Stimulated activated naive B cell treated with anti-CD40 and anti-IgM and Interleukin-4, amounts not matched to agents 10 μg/mL and 1 μg/mL and 100 μg/mL, for 72 hours (primary cell): ENCODE results near the gene PIF1.

Experiments used
- ATAC-seq, 2 donors: fragments of 150-1000 bp; cut with Tn5 transposase; replicated peaks; 2 replicates each; pipeline ENCODE4 v1.10.0; 2021; ENCODE audit warnings: moderate library complexity in 1 of 2
- DNase-seq: peaks from one replicate; pipeline ENCODE4 v3.0.0; 2021
- H3K27ac Mint-ChIP-seq: one replicate; pipeline ENCODE4 v1.8.0; 2022; ENCODE audit warnings: mild to moderate bottlenecking, mixed read lengths
- H3K27me3 Mint-ChIP-seq, 2 donors: one replicate each; pipeline ENCODE4 v1.8.0; 2022; ENCODE audit warnings: mixed read lengths in 2 of 2
- H3K36me3 Mint-ChIP-seq, 2 donors: one replicate each; pipeline ENCODE4 v1.8.0; 2022; ENCODE audit warnings: mixed read lengths in 2 of 2, mild to moderate bottlenecking in 1 of 2
- H3K4me1 Mint-ChIP-seq, 2 donors: one replicate each; pipeline ENCODE4 v1.8.0; 2022; ENCODE audit warnings: mixed read lengths in 2 of 2, mild to moderate bottlenecking in 1 of 2
- H3K4me3 Mint-ChIP-seq, 2 donors: one replicate each; pipeline ENCODE4 v1.8.0; 2022; ENCODE audit warnings: mild to moderate bottlenecking in 2 of 2, mixed read lengths in 2 of 2, moderate library complexity in 1 of 2
- H3K9me3 Mint-ChIP-seq, 2 donors: one replicate each; pipeline ENCODE4 v1.8.0; 2022; ENCODE audit warnings: mixed read lengths in 2 of 2, mild to moderate bottlenecking in 1 of 2

Gene PIF1

DNA sequence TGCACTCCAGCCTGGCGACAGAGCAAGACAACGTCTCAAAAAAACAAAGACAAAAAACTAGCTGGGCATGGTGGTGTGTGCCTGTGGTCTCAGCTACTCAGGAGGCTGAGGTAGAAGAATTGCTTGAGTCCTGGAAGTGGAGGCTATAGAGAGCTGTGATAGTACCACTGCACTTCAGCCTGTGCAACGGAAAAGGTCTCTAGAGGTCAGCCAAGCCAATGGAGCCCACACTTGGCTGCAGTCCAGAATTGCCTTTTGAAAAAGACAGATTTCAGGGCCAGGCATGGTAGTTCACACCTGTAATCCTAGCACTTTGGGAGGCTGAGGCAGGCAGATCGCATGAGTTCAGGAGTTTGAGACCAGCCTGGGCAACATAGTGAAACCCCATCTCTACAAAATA is 41.7 kb downstream of the PIF1 start:
- Mint-ChIP-seq H3K27ac (no peak overlapping the region), H3K27me3 (peaks cover 4 to 13% of the 10 kb centered on the region in 2 donors), H3K36me3 (no peaks in the 10 kb centered on the region), H3K9me3 (no peaks in the 10 kb centered on the region), H3K4me3 (no peak overlapping the region), H3K4me1 (peaks cover 6 to 13% of the 10 kb centered on the region in 2 donors)
- ATAC-seq (no peak), DNase-seq (no peak)

DNA sequence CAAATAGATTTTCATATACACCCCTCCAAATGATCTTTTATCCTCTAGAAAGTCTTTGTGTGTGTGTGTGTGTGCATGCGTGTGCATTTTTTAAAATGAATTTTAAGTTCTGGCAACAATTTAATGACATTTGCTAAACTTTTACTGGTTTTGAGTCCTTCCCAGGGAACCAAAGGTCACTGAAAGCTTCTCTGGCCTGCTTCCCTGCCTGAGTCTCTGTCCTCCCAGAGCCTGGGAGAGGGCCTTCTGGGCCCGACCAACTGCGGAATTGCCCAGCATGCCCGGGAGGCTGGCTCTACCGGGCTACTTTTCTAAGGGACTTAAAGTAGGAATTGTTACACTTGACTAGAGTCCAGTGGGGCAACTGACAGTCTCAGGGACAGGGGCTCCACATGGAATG is 42.7 kb downstream of the PIF1 start:
- Mint-ChIP-seq H3K27me3 (peaks cover 4 to 13% of the 10 kb centered on the region in 2 donors), H3K4me1 (peaks cover 6 to 13% of the 10 kb centered on the region in 2 donors), H3K9me3 (no peaks in the 10 kb centered on the region), H3K4me3 (no peak overlapping the region), H3K36me3 (no peaks in the 10 kb centered on the region), H3K27ac (no peak overlapping the region)
- DNase-seq: no peak
- no peak for ATAC-seq

DNA sequence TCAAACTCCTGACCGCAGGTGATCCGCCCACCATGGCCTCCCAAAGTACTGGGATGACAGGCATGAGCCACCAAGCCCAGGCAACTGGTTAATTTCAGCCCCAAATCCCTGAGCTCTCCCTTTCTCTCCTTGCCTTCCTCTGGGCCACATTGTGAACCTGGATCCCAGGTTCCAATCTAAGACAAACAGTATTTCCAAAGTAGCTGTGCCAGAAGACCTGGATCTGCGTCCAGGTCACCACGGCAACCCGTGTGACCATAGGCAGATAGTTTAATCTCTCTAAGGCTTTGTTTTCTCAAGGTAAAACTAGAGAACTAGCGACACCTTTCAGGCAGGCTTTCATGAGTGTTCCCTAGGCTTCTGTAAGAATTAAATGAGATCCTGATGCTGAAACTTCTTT is 44.1 kb downstream of the PIF1 start:
- peaks cover 15 to 26% of the 10 kb centered on the region in 2 donors for H3K27me3 Mint-ChIP-seq
- DNase-seq: no peak
- H3K27ac Mint-ChIP-seq: no peak overlapping the region
- ATAC-seq: no peak
- H3K36me3 Mint-ChIP-seq: no peaks in the 10 kb centered on the region
- no peaks in the 10 kb centered on the region for H3K9me3 Mint-ChIP-seq
- H3K4me1 Mint-ChIP-seq: peaks cover 6 to 19% of the 10 kb centered on the region in 2 donors
- H3K4me3 Mint-ChIP-seq: no peak overlapping the region

DNA sequence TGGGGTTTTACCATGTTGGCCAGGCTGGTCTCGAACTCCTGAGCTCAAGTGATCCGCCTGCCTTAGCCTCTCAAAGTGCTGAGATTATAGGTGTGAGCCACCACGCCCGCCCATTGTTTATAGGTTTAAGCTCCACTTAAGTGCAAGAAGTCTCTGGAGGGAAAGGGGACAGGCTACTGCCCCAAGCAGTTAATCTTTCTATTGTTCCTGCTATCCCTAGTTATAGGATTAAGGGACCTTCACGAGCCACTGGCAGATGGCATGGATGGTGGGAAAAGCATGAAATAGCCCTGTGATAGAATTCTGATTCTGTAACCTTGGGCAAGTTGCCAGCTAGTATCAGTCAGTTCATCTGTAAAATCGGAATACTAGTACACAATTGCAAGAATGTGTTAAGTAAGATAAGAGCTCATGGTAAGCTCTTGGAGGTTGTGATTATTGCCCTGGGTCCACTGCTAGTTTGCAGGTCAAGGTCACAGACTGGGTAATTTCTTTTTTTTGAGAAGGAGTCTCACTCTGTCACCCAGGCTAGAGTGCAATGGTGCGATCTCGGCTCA is 44.8 kb downstream of the PIF1 start:
- Mint-ChIP-seq H3K36me3 (no peaks in the 10 kb centered on the region), H3K4me1 (peaks cover 6 to 19% of the 10 kb centered on the region in 2 donors), H3K9me3 (no peaks in the 10 kb centered on the region), H3K27ac (no peak overlapping the region), H3K4me3 (no peak overlapping the region), H3K27me3 (peaks cover 21 to 32% of the 10 kb centered on the region in 2 donors)
- no peak for ATAC-seq
- no peak for DNase-seq

DNA sequence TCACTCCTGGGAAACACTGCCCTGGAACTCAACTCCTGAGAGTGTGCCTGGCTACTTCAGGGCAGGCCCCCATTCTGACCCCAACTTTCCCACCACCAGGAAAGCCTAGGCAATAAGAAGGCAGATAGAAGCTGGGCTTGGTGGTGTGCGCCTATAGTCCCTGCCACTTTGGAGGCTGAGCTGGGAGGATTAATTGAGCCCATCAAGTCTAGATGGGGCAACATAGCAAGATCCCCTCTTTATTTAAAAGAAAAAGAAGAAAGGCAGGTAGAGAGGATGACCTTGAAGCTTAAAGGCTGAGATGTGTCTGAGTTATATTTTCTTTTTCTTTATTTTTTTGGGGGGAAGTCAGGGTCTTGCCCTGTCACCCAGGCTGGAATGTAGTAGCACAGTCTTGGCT is 45.8 kb downstream of the PIF1 start:
- H3K9me3 Mint-ChIP-seq: no peaks in the 10 kb centered on the region
- H3K27me3 Mint-ChIP-seq: peaks cover 22 to 35% of the 10 kb centered on the region in 2 donors
- ATAC-seq (no peak), DNase-seq (no peak)
- no peaks in the 10 kb centered on the region for H3K36me3 Mint-ChIP-seq
- H3K4me3 Mint-ChIP-seq: no peak overlapping the region
- H3K4me1 Mint-ChIP-seq: peaks cover 2 to 12% of the 10 kb centered on the region in 2 donors
- no peak overlapping the region for H3K27ac Mint-ChIP-seq

DNA sequence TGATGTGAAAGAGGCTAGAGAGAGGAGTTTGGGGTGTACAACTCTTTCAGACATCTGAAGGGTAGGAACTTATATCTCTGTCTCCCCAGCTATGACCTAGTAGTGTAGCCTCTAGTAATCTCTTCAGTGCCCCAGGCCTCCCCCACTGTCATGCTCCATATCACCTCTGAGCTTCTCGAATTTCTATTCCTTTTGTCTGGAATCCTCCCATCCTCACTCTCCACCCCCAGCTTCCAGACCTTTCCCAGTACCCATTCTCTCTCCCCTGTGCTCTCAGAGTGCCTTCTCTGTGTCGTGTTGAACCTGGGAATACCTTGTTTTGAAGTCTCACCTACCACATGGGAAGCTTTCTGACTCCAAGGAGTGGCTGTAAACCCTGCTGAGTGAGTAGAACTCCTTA is 46.4 kb downstream of the PIF1 start:
- Mint-ChIP-seq H3K4me3 (no peak overlapping the region), H3K9me3 (no peaks in the 10 kb centered on the region), H3K27me3 (peaks cover 26 to 41% of the 10 kb centered on the region in 2 donors), H3K27ac (no peak overlapping the region), H3K36me3 (no peaks in the 10 kb centered on the region), H3K4me1 (peaks cover 4 to 17% of the 10 kb centered on the region in 2 donors)
- ATAC-seq (no peak), DNase-seq (no peak)

DNA sequence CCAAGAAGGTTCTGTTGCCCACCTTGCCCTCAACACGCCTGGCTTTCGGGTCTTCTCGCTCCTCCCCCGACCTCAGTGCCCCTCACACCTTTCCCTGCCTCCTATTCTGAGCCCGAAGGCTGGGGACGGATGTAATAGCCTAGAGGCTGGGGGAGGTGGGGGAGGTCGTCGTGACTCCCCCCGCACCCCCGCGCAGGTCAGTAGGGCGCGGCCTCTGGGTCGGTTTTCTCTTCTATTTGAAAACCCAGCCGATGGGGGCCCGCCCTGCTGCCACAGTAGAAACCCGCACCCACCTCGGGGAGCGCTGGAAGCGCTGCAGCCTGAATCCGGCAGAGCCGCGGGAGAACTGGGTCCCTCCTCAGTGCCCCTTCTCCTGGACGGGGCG is 49.1 kb downstream of the PIF1 start:
- DNase-seq: no peak
- no peak for ATAC-seq
- peaks cover 3 to 11% of the 10 kb centered on the region in 2 donors for H3K4me1 Mint-ChIP-seq
- no peaks in the 10 kb centered on the region for H3K9me3 Mint-ChIP-seq
- H3K27ac Mint-ChIP-seq: peak overlapping the region; percentile 81
- peak overlapping the region in 1 of 2 donors; percentile 86 for H3K4me3 Mint-ChIP-seq
- H3K27me3 Mint-ChIP-seq: peaks cover 31 to 55% of the 10 kb centered on the region in 2 donors
- no peaks in the 10 kb centered on the region for H3K36me3 Mint-ChIP-seq

DNA sequence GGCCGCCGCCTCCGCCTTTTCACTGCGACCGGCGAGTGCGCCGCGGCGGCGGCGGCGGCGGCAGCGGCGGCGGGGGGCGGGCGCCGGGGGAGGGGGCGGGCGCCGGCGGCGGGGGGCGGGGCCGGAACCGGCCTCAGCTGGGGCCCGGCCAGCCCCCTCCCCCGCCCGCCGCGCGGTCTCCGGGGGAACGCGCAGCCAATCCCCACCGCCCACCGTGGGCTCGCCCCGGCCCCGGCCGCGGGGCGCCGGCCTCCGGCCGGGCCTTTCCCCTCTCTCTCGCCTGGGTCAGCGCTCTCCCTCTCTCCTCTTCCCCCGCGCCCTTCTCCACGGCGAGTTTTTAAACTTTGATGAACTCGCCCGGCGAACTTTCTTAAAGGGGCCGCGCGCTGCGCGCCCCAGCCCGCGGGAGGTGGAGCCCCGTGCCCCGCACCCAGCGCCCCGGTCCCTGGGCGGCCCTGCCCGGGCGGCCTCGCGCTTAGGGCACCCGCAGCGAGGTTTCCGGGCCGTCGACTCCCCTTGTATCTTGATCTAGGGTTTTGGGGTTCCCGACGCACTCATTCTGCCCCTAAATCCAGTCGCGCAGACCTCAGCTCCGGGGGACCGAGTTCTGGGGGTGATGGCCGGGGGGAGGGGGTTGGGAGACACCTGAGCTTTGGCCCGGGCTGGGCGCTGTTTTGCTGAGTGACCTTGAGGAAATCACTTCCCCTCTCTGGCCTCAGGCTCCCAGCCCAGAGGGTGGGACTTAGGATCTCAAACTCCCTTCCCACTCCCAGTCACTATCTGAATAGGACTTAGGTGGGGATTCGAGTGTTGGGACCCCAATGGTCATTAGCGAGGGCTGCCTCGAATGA is 49.7 kb downstream of the PIF1 start, which contains the start of gene RBPMS2:
RBPMS2 (minus strand) TSS at position 39 of the 851 bp plus-strand sequence. CDS start 270 bp downstream, outside the sequence.
- DNase-seq (no peak), ATAC-seq (peak; percentile 50 to 58)
- H3K27me3 Mint-ChIP-seq: peaks cover 28 to 53% of the 10 kb centered on the region in 2 donors
- peaks cover 3 to 11% of the 10 kb centered on the region in 2 donors for H3K4me1 Mint-ChIP-seq
- peak within 1 kb of the TSS; percentile 81 for H3K27ac Mint-ChIP-seq
- no peaks in the 10 kb centered on the region for H3K36me3 Mint-ChIP-seq
- peak within 1 kb of the TSS; percentile 85 to 86 for H3K4me3 Mint-ChIP-seq
- no peaks in the 10 kb centered on the region for H3K9me3 Mint-ChIP-seq

DNA sequence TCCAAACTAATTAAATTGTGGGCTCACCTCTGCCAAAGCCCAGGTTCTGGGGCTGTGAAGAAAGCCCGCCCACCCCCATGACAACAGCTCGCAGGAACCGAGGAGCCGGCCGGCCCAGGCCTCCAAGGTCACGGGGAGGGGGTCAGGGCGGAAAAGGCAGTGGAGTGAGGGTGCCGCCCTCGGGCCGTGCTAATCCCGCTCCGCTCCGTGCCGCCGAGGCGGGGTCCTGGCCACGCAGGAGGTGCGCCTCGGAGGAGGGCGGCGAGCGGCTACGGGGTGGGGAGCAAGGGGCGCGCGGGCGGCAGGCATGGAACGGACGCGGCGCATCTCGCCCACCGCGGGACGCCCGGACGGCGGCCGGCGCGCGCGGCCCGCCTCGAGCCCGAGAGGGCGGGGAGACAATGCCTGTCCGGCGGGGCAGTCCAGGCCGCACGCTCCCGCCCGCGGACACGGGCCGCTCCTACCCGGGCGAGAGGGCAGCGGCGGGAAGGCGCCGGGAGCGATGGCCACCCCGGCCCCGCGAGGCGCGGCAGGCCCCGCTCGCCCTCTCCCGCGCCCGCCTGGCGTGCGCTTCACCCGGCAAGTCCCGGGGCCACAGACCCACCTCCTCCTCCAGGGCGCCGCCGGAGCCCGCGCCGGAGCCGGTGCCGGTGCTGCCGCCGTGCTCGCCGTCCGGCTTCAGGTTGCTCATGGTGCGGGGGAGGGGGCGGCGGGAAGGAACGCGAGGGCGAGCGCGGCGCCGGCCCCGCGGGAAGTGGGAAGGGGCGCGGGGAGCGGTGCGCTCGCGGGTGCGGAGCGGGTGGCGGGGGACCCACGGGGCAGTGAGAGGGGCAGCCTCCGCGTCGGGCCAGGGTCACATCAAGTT is 50.6 kb downstream of the PIF1 start:
- peaks cover 28 to 53% of the 10 kb centered on the region in 2 donors for H3K27me3 Mint-ChIP-seq
- ATAC-seq (peak; percentile 41 to 56), DNase-seq (no peak)

DNA sequence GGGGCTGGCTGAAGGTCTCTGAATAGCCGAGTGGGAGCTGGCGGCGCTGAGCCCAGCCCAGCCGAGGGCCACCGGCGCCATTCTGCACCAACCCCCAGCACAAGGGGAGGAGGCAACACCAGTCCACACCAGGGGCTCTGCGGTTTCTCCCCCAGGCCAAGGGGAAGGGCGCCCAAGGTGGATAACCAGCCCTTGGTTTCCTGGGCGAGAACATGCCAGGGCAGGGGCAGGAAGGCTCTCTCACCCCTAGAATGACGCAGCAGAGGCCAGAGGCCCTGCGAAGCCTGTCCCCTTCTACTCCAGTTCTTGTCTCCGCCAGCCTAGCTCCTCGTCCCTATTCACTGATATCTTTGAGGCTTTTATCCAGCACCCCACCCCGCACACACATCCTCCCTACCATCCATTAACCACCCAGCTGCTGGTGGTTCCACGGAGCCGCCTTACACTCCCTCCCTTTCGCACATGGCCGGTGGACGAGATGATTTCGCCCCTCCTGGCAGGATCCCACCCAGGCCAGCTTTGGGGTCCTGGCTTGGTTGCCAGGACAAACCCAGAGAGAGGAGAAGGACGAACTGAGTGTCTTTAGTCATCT is 51.3 kb downstream of the PIF1 start:
- H3K27me3 Mint-ChIP-seq: peaks cover 28 to 47% of the 10 kb centered on the region in 2 donors
- ATAC-seq: no peak

More for the DNA sequence above, 50.6 kb downstream of the PIF1 start:
- Mint-ChIP-seq H3K4me1 (peaks cover 3 to 11% of the 10 kb centered on the region in 2 donors), H3K36me3 (no peaks in the 10 kb centered on the region), H3K27ac (no peak overlapping the region), H3K4me3 (peak overlapping the region; percentile 51 to 65), H3K9me3 (no peaks in the 10 kb centered on the region)

DNA sequence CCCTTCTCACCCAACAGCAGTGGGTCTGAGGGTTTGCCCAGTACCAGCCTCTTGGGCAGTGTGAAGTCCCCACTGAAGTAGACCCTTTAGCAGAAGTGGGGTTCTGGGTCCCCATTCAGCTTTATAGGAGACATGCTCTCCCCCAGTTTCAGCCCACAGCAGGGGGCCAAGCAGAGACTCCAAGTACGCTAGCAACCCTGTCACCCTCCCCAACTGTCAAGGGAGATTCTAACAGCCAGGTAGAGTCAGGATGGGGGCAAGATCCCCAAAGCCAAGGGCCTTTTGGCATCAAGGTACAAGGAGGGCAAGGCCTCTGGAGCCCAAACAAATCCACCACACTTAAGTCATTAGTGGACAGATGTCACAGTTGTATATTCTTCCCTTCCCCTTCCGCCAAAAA is 51.8 kb downstream of the PIF1 start:
- H3K27ac Mint-ChIP-seq: no peak overlapping the region

More for the DNA sequence above, 51.3 kb downstream of the PIF1 start:
- DNase-seq: no peak
- Mint-ChIP-seq H3K27ac (no peak overlapping the region), H3K4me3 (peak overlapping the region; percentile 51 to 61), H3K4me1 (peaks cover 3 to 11% of the 10 kb centered on the region in 2 donors), H3K36me3 (no peaks in the 10 kb centered on the region), H3K9me3 (no peaks in the 10 kb centered on the region)

DNA sequence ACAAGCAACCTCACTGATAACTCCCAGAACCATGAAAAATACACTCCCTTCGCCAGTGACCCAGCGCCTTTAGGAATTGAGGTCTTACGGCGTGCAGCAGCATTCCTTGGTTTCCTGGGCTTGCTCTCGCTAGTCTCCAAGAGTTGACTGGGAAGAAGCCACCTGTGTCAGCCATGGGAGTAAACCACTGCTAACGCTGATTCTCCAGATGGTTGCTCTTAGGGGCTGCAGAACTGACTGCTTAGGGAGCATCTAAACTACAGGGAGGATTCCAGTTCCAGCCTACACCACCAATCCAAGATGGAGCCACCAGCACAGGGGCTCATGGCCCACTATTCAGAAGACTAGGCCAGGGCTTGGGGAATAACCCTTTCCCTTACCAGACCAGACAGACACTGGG is 52.5 kb downstream of the PIF1 start:
- H3K4me1 Mint-ChIP-seq: peaks cover 4 to 15% of the 10 kb centered on the region in 2 donors
- H3K4me3 Mint-ChIP-seq: no peak overlapping the region
- no peak overlapping the region for H3K27ac Mint-ChIP-seq

More for the DNA sequence above, 51.8 kb downstream of the PIF1 start:
- Mint-ChIP-seq H3K4me1 (peaks cover 3 to 11% of the 10 kb centered on the region in 2 donors), H3K4me3 (peak overlapping the region in 1 of 2 donors; percentile 17), H3K9me3 (no peaks in the 10 kb centered on the region), H3K27me3 (peaks cover 28 to 44% of the 10 kb centered on the region in 2 donors), H3K36me3 (no peaks in the 10 kb centered on the region)
- ATAC-seq: no peak
- no peak for DNase-seq

DNA sequence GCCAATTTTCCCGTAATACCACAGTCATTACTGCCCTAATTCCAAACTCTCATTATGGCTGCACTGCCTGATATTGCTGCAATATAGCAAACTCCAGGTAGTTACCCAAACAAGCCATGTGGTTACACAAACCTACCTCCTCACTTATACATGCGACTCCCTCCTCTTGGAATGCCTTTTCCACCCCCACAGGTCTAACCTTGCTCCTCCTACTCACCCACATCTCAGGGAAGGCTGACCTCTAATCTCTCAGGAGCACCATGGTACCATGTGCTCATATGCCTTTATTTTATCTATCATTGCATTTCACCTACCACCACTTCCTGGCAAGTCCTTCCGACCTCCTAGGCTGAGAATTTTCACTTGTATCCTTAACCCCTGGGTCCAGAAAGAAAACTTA is 53.0 kb downstream of the PIF1 start:
- DNase-seq (no peak), ATAC-seq (no peak)
- no peak overlapping the region for H3K4me3 Mint-ChIP-seq
- no peak overlapping the region for H3K27ac Mint-ChIP-seq
- H3K27me3 Mint-ChIP-seq: peaks cover 28 to 43% of the 10 kb centered on the region in 2 donors
- no peaks in the 10 kb centered on the region for H3K9me3 Mint-ChIP-seq
- H3K4me1 Mint-ChIP-seq: peaks cover 7 to 18% of the 10 kb centered on the region in 2 donors
- no peaks in the 10 kb centered on the region for H3K36me3 Mint-ChIP-seq

More for the DNA sequence above, 52.5 kb downstream of the PIF1 start:
- Mint-ChIP-seq H3K36me3 (no peaks in the 10 kb centered on the region), H3K9me3 (no peaks in the 10 kb centered on the region), H3K27me3 (peaks cover 28 to 44% of the 10 kb centered on the region in 2 donors)
- DNase-seq (no peak), ATAC-seq (no peak)

DNA sequence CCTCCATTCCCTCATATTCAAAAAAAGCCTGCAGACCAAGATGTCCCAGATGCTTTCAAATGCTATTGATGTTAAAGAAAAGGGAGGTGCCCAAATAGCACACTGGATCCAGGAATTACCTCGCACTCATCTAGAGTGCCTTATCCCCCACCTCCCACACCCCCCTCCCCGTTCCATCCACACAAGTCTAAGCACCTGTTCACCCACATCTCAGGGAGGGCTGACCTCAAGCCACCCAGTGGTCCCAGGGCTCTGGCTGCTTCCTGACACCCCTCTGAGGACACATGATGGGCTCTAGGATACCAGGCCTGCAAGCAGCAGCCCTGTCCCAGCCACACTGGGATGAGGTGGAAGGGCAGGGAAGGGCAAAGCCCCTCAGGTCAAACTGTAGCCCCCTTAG is 54.8 kb downstream of the PIF1 start:
- Mint-ChIP-seq H3K9me3 (no peaks in the 10 kb centered on the region), H3K27ac (no peak overlapping the region), H3K4me1 (peaks cover 10 to 20% of the 10 kb centered on the region in 2 donors), H3K27me3 (peaks cover 10 to 24% of the 10 kb centered on the region in 2 donors), H3K4me3 (no peak overlapping the region), H3K36me3 (no peaks in the 10 kb centered on the region)
- no peak for DNase-seq
- ATAC-seq: no peak
